ENCODE data around the gene SPATA1.

DNA sequence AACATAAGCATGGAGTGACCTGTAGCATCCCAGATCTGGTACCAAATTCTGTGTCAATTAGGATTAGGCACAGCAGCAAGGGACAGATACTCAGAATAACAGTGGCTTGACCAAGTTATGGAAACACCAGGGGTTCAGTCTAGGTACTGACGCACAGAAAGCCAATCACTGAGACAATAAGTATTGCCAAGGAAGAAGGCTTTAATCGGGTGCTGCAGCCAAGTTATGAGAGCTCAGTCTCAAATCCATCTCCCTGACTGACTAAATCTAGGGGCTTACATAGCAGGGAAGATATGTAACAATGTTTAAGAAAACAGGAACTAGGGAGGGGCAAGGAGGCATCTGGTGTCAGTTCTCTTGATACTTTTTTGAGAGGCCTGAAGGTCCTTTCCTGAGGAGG, 107.7 kb downstream of the SPATA1 start:
- TF ChIP-seq, protein P1, sequence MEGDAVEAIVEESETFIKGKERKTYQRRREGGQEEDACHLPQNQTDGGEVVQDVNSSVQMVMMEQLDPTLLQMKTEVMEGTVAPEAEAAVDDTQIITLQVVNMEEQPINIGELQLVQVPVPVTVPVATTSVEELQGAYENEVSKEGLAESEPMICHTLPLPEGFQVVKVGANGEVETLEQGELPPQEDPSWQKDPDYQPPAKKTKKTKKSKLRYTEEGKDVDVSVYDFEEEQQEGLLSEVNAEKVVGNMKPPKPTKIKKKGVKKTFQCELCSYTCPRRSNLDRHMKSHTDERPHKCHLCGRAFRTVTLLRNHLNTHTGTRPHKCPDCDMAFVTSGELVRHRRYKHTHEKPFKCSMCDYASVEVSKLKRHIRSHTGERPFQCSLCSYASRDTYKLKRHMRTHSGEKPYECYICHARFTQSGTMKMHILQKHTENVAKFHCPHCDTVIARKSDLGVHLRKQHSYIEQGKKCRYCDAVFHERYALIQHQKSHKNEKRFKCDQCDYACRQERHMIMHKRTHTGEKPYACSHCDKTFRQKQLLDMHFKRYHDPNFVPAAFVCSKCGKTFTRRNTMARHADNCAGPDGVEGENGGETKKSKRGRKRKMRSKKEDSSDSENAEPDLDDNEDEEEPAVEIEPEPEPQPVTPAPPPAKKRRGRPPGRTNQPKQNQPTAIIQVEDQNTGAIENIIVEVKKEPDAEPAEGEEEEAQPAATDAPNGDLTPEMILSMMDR (IDR thresholded peaks at IDR 0.05; ENCODE audit: low read depth, low read length), result no peak
- TF ChIP-seq, protein P2, sequence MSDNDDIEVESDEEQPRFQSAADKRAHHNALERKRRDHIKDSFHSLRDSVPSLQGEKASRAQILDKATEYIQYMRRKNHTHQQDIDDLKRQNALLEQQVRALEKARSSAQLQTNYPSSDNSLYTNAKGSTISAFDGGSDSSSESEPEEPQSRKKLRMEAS (IDR thresholded peaks at IDR 0.05; ENCODE audit: low read depth, low read length), result no peak

All from NB4 (cell line).